GM21717 (cell line): ENCODE measurements around the gene PRMT3.
"Not testable (repeated sequence)": the region's sequence is repeated elsewhere in the genome, so short reads cannot be mapped to it uniquely, and the experiment has no call there.

Source experiments
- ATAC-seq: cut with Tn5 transposase; IDR thresholded peaks from one replicate; pipeline ENCODE4 v1.9.1; 2021; ENCODE audit warnings: mild to moderate bottlenecking, moderate library complexity; ENCODE audit not compliant: unreplicated experiment

The PRMT3 gene

GRCh38 chr11:20453657-20454316 is 66.3 kb downstream of the PRMT3 start:
- no peak for ATAC-seq

- no peak for ATAC-seq
These were observed 69.7 kb downstream of the PRMT3 start for GRCh38 chr11:20457001-20457799.

GRCh38 chr11:20457934-20458680 is 70.6 kb downstream of the PRMT3 start:
- no peak for ATAC-seq

GRCh38 chr11:20458905-20459632 is 71.6 kb downstream of the PRMT3 start:
- no peak for ATAC-seq

GRCh38 chr11:20459865-20460264 is 72.3 kb downstream of the PRMT3 start:
- no peak for ATAC-seq

GRCh38 chr11:20464518-20464917 is 77.0 kb downstream of the PRMT3 start:
- no peak for ATAC-seq

GRCh38 chr11:20467487-20468185 is 80.1 kb downstream of the PRMT3 start:
- ATAC-seq: no peak

GRCh38 chr11:20470348-20470747 is 82.8 kb downstream of the PRMT3 start:
- ATAC-seq: no peak

- not testable (repeated sequence) for ATAC-seq
These were observed 84.4 kb downstream of the PRMT3 start for GRCh38 chr11:20471929-20472328.

- peak; percentile 7 for ATAC-seq
These were observed 86.8 kb downstream of the PRMT3 start for GRCh38 chr11:20474176-20474881.

GRCh38 chr11:20474882-20475517 is 87.5 kb downstream of the PRMT3 start:
- ATAC-seq: peak; percentile 59

- ATAC-seq: no peak
These were observed 90.0 kb downstream of the PRMT3 start for GRCh38 chr11:20477418-20478090.

GRCh38 chr11:20479513-20479912 is 92.0 kb downstream of the PRMT3 start:
- ATAC-seq: no peak

- ATAC-seq: no peak
These were observed 96.4 kb downstream of the PRMT3 start for GRCh38 chr11:20483931-20484330.

- ATAC-seq: not testable (repeated sequence)
These were observed 96.9 kb downstream of the PRMT3 start for GRCh38 chr11:20484416-20484815.

GRCh38 chr11:20488352-20488751 is 100.8 kb downstream of the PRMT3 start:
- ATAC-seq: no peak

- ATAC-seq: peak; percentile 88
These were observed 102.4 kb downstream of the PRMT3 start for GRCh38 chr11:20489948-20490347.

- ATAC-seq: no peak
These were observed 105.8 kb downstream of the PRMT3 start for GRCh38 chr11:20493340-20493739.
